HG02884 (cell line): ENCODE results near the gene PAM16.
"Not testable (repeated sequence)": the region's sequence is repeated elsewhere in the genome, so short reads cannot be mapped to it uniquely, and the experiment has no call there.

ENCODE experiments used
- ATAC-seq: cut with Tn5 transposase; IDR thresholded peaks from one replicate; pipeline ENCODE4 v1.9.1; 2021; ENCODE audit warnings: mild to moderate bottlenecking, moderate library complexity; ENCODE audit not compliant: unreplicated experiment

Gene PAM16

DNA sequence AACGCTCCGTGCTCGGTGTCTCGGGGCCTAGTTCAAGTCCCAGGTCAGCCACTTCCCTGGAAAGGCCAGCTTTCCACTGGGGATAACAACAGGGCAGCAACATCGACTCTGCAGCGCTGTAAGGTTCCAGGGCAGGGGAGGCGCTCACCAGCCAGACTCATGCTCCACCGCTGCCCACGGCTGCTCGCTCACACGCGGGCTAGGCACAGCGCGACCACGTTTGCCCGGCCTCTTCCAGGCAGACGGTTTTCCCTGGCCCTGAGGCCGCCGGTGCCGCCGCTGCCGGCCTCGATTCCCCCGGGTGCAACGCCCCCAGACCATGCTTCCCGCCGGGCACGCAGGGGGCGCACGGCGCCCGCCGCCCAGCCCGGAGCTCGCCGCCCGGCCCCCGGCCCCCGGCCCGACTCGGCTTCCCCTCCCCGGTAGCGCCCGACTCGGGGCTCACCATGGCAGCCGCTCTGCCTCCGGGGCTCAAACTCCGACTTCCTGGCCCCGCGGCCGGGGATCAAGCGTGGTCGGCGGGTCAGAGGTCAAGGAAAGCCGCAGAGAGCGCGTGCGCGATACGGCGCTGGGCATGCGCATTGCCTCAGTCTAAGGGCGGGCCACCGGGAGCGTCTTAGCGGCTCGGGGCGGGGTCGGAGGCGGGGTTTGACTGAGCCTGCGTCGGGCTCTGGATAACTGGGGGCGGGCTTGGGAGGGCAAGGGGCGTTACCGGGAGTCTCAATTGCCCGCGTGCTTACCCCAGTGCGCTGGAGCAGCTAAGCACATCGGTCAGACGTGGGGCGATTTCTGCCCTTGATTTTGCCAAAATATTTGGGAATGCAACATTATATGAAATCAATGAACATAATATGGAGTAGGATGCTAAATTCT, at the start of gene PAM16:
Gene PAM16 (minus strand): TSS at position 535 of the 873 bp plus-strand sequence. CDS start 87 bp downstream, at position 448.
- ATAC-seq = peak; percentile 76

DNA sequence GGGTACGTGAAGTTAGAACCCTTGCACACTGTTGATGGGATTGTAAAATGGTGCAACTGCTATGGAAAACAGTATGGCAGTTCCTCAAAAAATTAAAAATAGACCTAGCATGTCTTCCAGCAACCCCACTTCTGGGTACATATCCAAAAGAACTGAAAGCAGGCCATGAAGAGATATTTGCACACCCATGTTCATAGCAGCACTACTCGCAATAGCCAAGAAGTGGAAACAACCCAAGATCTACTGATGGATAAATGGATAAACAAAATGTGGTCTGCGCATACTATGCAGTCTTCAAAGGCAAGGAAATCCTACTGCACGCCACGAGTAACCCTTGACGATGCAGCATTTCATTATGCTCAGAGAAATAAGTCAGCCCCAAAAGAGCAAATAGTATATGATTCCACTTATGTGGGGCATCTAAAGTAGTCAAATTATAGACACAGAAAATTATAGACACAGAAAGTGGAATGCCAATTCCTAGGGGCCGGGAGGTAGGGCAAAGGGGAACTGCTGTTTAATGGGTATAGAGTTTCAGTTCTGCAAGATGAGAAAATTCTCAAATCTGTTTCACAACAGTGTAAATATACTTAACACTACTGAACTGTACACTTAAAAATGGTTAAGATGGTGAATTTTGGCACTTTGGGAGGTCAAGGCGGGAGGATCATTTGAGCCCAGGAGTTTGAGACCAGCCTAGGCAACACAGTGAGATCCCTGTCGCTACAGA, 48.0 kb upstream of the PAM16 start:
- ATAC-seq = no peak

DNA sequence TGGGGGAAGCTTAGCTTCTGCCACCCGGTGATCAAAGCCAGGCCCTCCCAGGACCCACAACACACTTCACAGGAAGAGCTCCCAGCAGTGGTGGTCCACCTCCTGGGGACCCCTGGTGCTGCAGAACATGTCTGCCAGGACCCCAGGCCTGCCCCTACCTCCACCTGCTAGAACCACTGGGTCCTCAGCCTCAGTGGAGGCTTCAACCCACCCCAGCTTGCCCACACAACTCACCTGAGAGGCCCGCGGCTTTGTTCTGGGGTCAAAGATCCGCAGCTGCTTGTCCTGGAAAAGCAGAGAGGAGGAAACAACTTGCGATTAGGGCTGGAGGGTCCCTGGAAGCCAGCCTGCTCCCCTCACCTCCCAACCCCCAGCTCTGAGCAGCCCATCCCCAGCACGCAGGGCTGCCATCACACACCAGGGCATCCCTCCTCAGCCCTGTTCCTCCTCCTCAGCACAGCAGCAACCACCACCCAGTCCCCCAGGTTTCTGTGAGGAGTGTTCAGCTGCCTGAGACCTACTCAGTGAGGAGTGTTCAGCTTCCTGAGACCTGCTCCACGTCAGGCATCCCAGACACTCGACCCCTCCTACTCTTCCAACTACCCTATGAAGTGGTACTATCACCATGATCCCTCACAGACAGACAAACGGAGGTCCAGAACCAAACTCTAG, 44.1 kb upstream of the PAM16 start:
- ATAC-seq = no peak

DNA sequence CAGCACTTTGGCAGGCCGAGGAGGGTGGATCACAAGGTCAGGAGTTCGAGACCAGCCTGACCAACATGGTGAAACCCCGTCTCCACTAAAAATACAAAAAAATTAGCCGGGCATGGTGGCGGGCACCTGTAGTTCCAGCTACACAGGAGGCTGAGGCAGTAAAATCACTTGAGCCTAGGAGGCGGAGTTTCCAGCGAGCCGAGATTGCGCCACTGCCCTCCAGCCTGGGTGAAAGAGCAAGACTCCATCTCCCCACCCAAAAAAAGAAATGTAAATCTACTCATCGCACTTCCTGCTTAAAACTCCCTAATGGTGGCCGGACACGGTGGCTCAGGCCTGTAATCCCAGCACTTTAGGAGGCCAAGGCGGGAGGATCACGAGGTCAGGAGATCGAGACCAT, 42.7 kb upstream of the PAM16 start:
- not testable (repeated sequence) for ATAC-seq

DNA sequence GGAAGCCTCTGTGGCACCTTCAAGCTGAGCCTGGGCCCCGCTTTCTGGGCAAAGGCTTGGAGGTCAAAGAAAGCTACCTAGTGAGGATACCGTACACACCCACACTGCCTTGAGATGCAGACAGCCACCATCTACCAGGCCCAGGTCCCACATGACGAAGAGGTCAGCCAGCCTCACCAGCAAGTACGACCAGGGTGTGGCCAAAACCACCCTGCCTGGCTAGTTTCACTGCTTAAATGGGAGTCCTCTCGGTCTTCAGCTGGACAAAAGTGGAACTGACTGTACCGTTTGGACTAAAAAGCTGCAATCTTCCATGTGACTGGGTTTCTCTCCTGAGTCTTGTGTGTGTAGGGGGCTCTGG, 42.1 kb upstream of the PAM16 start:
- ATAC-seq = no peak

DNA sequence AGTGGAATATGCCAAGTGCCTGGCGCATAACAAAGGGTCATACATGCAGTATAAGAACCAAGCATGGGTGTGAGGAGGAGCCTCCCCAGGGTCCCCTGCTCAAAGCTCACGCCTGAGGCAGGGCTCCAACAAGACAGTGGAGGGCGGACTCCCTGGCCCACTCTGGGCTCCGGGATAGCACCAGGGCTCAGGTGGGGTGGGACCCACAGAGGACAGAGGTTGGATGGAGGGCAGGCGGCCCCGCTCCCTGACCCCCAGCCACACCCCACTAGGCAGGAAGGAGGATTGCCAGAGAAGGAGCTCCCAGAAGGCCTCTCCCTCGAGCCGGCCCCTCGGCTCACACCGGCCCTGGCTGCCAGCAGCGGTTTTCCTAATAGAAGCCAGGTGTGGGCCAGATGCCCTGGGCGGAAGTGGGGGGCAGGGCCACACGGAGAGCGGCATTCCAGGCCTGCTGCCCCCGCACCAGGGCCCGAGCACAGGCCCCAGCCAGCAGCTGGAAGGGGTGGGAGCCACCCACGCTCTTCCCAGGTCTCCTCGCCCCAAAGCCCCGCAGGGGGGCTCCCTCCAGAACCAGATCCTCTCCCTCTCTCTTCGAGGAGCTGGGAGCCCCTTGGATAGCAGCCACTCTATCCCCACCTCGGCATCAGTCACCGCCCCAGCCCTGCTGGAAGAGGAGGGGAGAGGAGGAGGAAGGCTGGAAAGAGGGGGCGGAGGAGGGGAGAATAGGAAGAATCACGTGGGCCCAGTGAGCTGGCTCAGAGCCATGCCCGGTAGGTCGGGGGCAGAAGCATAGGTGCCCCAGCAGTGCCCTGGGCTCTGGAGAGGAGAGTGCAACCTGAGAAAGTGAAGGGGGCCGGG, 41.5 kb upstream of the PAM16 start:
- no peak for ATAC-seq

DNA sequence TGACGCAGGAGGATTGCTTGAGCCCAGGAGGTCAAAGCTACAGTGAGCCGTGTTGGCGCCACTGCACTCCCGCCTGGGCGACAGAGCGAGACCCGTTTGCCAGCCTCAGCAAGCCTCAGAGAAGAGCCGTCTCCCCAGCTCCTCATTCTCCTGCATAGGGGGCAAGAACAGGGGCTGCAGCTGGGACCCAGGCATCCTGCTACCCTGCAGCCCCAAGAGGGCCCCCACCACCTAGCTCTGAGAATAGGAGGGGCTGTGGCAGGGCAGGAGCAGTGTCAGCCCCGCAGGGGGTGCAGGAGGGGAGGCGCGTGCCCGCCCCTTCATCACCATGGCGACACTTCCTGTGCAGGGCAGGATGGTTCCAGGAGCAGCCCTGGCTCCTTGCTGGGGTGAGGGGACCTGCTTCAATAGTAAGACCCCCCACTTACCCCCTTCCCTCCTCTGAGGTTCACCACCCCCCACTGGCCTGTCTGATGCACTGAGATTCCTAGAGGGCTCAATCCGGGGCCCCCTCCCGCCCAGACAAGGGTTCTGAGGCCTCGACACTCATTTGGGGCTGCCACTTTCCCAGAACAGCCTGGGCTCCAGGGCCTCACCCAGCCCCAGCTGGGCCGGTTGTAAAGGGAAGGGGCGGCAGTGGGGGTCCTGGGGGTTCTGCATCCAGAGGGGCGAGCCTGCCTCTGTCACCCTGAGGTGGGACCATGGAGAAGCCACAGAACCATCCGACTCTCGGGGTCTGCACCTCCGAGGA, 40.7 kb upstream of the PAM16 start:
- ATAC-seq = no peak

DNA sequence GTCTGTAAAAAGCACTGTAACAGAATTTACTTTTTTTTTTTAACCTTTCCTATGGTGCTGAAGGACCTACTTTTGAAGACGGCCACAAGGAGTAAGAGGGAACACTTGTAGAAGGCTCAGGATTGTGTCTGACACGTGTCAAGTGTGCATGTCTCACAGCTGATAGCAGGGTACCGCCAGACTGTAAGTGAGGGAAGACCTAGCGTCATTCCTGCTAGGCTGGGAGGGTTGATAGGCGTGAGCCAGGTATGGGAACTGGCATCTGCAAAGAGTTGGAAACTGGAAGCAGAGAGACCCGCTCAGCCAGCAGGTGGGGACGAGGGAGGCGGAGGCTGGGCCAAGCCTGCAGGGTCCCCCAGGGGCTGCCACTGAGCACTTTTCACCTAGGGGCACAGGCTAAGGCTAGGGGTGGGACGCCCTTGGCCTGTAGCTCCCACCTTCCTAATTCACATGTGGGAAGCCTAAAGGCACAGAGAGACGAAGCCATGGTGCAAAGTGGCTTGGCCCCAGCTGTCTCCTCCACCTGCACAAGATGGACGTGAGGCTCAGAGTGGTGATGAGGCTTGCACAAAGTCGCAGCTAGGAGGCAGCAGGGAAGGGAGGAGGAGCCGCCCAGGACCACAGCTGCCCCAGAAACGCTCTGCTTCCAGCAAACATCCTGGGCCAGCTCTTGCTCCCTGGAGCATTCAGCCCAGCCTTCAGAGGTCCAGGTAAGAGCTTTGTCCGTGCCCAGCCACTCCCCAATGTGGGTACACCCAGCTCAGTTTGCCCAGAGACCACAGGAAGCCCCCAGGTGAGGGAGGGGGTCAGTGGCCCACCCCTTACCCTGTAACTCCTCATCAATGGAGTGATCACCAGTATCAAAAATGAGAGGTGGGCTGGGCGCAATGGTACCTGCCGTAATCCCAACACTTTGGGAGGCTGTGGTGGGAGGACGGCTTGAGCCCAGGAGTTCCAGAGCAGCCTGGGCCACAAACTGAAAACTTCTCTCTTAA, 39.4 kb upstream of the PAM16 start:
- ATAC-seq = no peak

DNA sequence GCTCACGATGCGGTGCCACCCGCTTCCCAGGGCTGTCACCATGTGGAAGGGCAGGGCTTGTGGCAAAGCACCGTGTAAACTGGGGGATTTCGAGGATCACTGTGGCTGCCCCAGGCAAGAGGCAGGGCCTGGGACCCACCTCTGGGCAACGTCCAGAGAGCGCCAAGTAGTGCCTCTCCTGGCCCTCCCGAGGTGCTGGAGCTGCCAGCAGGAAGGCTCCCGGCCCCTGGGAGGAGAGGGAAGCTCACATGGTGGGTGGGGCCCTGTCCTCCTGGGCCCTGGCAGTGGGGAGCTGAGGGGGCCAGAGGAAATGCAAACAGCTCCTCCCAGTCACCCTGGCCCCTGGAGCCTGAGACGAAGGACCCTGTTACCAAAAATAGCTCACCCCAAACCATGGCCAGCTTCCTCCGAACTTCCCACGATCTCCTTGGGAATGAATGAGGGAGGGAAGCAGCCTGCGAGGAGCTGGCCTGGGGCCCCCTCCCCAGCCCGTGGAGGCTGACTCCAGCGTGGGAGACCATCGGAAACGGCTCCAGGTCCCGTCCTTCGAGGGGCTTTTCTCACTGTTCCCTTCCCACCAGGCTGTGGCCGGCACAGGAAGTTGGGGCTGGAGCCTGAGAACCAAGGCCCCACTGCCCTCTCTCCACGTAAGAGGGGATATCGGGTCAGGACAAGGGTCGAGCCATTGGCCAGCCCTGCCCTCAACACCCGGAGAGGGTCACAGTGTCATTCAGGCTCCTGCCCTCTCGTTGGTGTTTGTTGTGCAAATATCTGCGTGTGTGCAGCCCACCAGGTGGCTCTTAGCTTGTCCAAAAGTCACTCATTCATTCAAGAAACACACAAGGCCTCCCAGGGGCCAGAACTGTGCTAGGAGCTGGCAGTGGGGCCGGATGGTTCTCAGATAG, 38.2 kb upstream of the PAM16 start:
- ATAC-seq = no peak

DNA sequence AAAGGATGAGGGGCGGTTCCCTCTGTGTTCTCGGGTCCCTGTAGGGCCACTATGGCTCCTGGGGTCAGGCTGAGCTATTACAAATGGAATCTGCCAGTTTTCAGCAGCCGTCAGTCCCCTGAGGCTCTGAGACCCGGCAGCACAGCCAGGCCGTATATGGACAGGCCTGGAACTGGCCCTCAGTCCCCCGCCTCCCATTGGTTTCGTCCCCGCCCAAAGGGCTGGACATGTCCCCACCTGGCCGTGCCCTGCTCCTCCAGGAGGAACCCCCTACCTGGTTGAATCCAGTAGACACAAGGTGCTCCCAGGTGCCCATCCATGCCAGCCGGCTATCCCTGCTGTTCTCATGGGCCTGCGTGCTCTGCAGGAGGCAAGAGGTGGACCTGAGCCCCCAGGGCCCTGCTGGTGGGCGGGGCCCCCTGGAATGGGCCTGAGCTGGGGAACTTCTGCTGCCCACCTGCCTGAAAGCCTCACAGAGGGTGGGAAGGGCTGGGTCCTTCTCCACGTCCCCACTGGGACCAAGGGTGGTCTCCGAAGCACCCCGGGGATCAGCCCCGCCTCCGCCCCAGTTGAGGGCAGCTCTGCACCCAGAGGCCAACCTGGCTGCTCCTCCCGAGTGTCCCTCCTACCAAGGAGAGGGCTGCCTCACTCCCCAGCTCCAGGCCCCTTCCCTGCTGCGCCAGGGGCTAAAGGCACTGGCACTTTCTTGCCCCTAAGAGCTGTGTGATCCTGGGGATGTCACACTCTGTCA, 37.3 kb upstream of the PAM16 start:
- ATAC-seq = no peak

DNA sequence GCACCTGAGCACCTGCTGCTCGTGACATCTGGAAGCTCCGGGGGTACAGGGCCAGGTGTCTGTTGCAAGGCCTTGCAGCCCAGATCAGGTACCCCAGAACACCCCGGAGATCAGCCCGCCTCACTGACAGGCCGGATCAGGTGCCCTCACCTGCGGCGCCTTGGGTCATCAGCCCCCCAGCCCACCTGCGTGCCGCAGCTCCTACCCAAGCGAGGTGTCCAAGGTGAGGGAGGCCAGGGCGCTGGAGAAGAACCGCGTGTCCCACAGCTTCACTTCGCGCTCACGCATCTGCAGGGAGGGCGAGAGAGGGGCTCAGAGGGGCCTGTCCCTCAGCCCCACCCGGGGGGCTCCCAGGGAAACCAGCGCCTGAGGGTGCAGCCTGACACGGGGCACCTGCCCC, 36.7 kb upstream of the PAM16 start:
- no peak for ATAC-seq

DNA sequence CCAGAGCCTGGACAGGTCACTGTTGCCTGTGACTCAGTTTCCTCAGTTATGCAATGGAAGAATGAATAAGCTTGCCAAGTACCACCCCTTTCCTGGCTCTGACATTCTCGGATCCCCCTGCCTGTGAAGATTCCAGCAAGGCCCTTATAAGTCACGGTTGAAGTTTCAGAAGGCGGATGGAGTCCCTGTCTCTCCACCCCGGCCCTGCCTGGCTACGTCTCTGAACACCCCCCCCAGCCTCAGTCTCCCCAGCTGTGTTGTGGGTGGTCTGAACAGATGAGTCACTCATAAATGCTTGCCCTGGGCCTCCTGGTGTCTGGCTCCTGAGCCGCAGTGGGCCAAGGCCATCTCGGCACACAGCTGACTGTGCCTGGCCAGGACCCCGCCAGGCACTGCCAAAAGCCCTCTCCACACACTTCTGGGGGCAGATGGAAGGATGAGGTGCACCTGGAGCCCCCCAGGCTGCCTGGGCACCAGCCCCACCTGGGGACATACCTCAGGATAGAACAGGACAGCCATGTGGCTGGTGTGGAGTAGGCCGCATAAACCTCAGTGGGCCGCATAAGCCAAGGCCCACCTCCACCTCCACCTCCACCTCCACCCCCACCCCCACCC, 35.9 kb upstream of the PAM16 start:
- ATAC-seq = no peak

DNA sequence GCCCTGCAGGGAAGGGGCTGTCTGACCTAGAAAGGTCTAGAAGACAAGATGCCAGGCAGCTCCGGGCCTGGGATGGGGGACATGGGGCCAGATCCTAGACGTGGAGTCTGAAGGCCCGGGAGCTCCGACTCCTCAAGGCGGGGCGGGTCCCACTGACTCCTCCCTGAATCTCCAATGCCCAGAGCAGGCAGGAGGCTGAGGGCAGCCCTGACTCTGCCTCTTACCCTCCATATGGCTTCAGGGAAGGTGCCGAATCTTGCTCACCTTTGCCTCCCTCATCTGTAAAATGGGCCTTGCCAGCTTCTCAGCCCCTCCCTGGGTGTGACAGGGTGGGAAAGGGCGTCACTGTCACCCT, 35.3 kb upstream of the PAM16 start:
- ATAC-seq = no peak

DNA sequence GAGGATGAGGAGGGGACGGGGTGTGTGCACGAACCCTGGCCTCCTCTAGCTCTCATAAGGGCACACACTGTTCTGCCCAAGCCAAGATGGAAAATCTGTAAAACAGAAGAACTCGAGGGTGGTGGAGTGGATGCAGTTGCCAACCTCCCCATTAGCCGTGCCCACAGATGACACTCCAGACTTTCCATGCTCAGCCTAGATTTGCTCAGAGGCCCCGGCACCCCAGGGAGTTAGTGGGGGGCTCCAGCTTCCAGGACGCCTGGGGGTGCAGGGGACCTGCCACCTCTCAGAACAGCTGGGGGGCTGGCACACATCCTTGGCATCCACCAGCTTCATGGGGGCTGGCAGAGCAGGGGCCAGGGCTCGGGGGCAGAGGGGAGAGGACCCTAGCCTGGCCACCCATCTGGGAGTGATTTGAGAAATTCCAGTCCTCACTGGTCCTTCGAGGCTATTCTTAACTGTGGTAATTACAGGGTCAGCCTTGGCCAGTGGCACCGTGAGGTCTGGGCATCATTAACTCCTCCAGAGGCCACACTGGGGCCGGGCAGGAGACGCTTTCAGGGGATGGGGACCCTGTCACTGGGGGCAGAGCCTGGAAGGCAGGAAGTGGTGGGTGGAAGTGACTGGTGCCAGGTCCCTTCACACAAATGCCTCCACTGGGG, 34.8 kb upstream of the PAM16 start:
- no peak for ATAC-seq

DNA sequence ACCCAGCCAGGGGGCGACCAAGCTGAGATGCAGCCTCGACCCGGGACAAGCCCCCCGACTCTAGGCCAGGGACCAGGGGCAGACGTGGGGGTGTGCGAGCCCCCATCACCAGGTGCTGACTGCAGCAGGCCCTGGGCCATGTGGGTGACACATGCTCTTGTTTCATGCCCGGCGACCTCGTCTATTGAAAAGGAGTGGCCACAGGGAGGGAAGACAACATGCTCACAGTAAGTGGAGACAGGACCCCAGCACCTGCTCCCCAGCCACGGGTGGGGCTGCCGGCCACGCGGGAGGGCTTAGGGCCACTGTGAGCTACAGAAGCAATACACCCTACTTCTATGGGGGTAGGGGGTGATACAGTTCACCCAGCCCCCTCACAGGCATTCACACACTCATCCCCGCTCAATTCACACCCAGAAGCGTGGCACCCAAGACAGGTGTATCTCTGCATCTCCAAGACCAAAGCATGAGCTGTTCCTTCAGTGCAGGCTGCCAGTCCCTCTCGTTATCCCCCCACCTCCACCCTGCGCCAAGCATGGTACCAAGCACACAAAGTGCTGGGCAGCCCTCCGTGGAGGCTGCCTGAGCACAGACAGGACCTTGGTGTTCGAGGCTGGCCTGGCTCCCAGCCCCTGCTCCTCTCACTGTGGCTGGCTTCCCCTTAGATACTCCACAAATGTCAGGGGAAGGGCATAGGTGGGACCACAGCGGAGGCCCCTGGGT, 34.1 kb upstream of the PAM16 start:
- no peak for ATAC-seq

DNA sequence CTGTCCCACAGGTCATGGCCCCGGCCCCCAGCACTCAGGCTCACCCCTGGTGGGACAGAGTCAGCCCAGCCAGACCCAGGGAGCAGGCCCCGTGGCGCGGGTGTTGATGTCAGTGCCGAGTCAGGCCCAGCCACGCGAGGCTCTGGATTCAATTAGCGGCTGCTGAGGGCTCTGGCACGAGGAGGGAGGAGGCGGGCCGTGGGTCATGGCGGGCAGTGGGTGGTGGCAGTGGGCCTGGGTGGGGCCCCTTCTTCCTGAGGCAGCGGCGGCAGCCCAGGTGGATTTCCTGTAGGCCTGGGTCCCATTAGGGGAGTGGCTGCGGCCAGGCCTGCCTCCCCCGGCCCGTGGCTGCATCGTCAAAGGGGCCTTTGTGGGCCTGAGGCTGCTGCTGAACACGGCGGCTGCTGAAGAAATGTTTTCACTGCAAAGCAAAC, 33.4 kb upstream of the PAM16 start:
- ATAC-seq = no peak
